OCI-LY1 (cell line): ENCODE measurements around the gene HARBI1.

Source experiments
- EZH2 ChIP-seq: fragments of 200-600 bp; sonication (generic), shearing (Covaris generic); IDR thresholded peaks from 2 replicates; pipeline ENCODE4 v1.8.0; 2017; ENCODE audit warnings: borderline replicate concordance, mixed run types, mild to moderate bottlenecking, antibody characterized with exemption, low read length, moderate library complexity, mixed read lengths
- TF ChIP-seq, protein P1 (sequence below): fragments of 200-600 bp; sonication (generic), shearing (Covaris generic); IDR thresholded peaks from 2 replicates; pipeline ENCODE4 v1.5.1; 2017; ENCODE audit warnings: mild to moderate bottlenecking, antibody characterized with exemption, low read length, moderate library complexity, mixed read lengths

DNA sequence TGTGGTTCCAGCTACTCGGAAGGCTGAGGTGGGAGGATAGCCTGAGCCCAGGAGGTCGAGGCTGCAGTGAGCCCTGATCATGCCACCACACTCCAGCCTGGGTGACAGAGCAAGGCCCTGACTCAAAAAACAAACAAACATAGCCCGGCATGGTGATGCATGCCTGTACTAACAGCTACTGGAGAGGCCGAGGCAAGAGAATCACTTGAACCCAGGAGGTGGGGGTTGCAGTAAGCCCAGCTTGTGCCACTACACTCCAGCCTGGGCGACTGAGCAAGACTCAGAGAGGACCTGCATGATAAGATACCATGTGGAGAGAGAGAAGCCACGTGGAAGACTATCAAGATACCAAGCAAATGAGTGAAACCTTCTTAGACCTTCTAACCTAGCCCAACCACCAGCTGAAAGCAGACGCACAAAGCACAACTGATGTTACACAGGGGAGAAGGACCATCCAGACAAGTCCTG is 59.3 kb downstream of the HARBI1 start:
- TF ChIP-seq, protein P1, sequence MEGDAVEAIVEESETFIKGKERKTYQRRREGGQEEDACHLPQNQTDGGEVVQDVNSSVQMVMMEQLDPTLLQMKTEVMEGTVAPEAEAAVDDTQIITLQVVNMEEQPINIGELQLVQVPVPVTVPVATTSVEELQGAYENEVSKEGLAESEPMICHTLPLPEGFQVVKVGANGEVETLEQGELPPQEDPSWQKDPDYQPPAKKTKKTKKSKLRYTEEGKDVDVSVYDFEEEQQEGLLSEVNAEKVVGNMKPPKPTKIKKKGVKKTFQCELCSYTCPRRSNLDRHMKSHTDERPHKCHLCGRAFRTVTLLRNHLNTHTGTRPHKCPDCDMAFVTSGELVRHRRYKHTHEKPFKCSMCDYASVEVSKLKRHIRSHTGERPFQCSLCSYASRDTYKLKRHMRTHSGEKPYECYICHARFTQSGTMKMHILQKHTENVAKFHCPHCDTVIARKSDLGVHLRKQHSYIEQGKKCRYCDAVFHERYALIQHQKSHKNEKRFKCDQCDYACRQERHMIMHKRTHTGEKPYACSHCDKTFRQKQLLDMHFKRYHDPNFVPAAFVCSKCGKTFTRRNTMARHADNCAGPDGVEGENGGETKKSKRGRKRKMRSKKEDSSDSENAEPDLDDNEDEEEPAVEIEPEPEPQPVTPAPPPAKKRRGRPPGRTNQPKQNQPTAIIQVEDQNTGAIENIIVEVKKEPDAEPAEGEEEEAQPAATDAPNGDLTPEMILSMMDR: no peak
- TF ChIP-seq EZH2: no peak
